Loucy (cell line): ENCODE results near the gene SIL1.

Experiments used
- CTCF ChIP-seq: fragments of 200-600 bp; sonication (generic); conservative IDR thresholded peaks from 2 replicates; pipeline ENCODE4 v1.5.1; 2014; ENCODE audit warnings: mild to moderate bottlenecking, antibody characterized with exemption, low read length
- EZH2phosphoT487 ChIP-seq: fragments of 200-600 bp; IDR thresholded peaks from 2 replicates; pipeline ENCODE4 v1.6.1; 2018; ENCODE audit warnings: antibody characterized with exemption, mild to moderate bottlenecking, moderate library complexity, borderline replicate concordance

GRCh38 chr5:138953387-138954256, 244.5 kb downstream of the SIL1 start:
- TF ChIP-seq CTCF (no peak), EZH2phosphoT487 (no peak)
